ENCODE results near the gene CANT1. TPM values are rescaled to one million over a fixed set of nuclear protein-coding genes. Genes with fewer than 3 reads are reported as not detected.

The CANT1 gene
- total RNA-seq, 1 experiment from 2014 or later, result 33.0 TPM

DNA sequence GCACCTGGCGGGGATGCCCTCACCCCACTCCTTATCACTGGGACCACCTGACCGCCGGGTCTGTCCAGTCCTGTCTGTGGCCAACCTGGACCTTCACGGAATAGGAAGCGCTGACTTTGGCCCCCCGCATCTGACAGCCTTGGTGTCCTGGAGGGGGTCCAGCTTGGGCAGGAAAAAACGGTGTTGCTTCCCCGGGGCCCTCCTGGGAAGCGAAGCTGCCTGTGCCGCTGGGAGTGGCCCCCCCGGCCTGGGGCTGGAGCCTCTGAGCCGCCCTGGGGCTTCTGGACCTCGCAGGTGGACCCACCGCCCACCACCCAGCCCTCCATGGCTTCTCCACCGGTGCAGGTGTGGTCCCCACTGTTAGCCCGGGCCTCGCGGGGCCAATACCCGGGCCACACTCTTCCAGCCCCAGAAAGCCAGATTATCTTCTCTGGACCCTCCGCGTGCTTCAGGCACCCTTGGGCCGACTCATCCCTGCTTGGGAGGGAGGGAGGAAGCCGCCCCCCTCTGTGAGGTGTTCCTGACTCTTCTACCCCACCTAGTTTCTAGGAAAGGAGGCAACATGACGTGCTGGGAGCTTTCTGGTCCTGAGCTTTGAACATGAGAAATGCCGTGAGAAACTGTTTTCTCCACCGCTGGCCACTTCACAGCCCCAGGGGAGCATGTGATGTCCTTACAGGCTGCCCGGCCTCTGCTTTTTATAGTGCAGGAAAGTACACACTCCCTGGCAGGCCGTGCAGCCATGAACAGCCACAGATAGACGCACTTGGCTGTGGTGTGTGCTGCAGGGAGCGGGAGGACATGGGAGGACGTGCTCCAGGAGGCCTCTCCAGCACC is 15.6 kb upstream of the CANT1 start:
- no peaks in the 10 kb centered on the region; a peak in 1 of 7 replicates for H3K36me3 Mint-ChIP-seq (ENCODE audit: insufficient read depth in 1 of 3, low read depth in 3 of 3)
- H3K79me2 ChIP-seq (ENCODE audit: insufficient read depth, low read length), result no peaks in the 10 kb centered on the region
- DNase-seq, result no peak
- H4K91ac ChIP-seq (ENCODE audit: insufficient read length, low read depth, low read length), result no peak overlapping the region
- no peak overlapping the region for H2BK15ac ChIP-seq (ENCODE audit: low read depth, low read length)
- peaks cover 36% of the 10 kb centered on the region; the same call in 1 of the 2 replicates for H3K27me3 ChIP-seq (ENCODE audit: insufficient read depth, low read length)
- peaks cover 13% of the 10 kb centered on the region for H3K23me2 ChIP-seq (ENCODE audit: insufficient read length, low read depth, low read length, poor library complexity, severe bottlenecking)
- no peaks in the 10 kb centered on the region for H3K9me3 ChIP-seq (ENCODE audit: control insufficient read depth, low read depth, low read length)
- H2BK5ac ChIP-seq (ENCODE audit: insufficient read length, low read length), result no peak overlapping the region
- no peaks in the 10 kb centered on the region for H3K79me1 ChIP-seq (ENCODE audit: insufficient read depth, low read depth, low read length, poor library complexity, severe bottlenecking)
- peak overlapping the region; percentile 89 for H3K4me2 ChIP-seq (ENCODE audit: insufficient read depth, insufficient read length, low read length)
- no peak overlapping the region for H2BK12ac ChIP-seq (ENCODE audit: insufficient read length, low read depth, low read length)
- no peak overlapping the region for H2BK120ac ChIP-seq (ENCODE audit: low read depth, low read length, poor library complexity, severe bottlenecking)
- peaks cover 100% of the 10 kb centered on the region for H3K27me3 Mint-ChIP-seq (ENCODE audit: low read depth)
- no peaks in the 10 kb centered on the region for H3K4me1 ChIP-seq (ENCODE audit: insufficient read depth, low read length)
- WGBS (ENCODE audit: extremely low coverage, insufficient read length, low lambda C conversion rate), result no CpG with 5 or more reads among the region's 31 CpGs
- H3K23ac ChIP-seq (ENCODE audit: insufficient read length, low read depth, low read length), result no peak overlapping the region
- H3K4me3 Mint-ChIP-seq, result peak overlapping the region; percentile 76 to 85
- no peak overlapping the region for H3K18ac ChIP-seq (ENCODE audit: insufficient read length, low read depth, low read length)
- H2AFZ ChIP-seq (ENCODE audit: low read length), result no peak overlapping the region
- no peak overlapping the region for H3K9ac ChIP-seq (ENCODE audit: extremely low read depth, insufficient read length, low read length)
- H4K8ac ChIP-seq (replicated peaks; ENCODE audit: insufficient read length, low read depth, low read length), result no peak overlapping the region
- no peak overlapping the region for H3K27ac ChIP-seq (ENCODE audit: insufficient read length, low read depth, low read length)
- no peak overlapping the region for H3K27ac Mint-ChIP-seq
- peaks cover 10 to 24% of the 10 kb centered on the region in 2 experiments for H3K4me1 Mint-ChIP-seq
- H3K14ac ChIP-seq (ENCODE audit: insufficient read depth, low read length), result no peak overlapping the region
- no peaks in the 10 kb centered on the region for H3K9me3 Mint-ChIP-seq
- no peak overlapping the region for H3K56ac ChIP-seq (ENCODE audit: insufficient read length, low read depth, low read length)
- no peak overlapping the region for H4K5ac ChIP-seq (ENCODE audit: insufficient read length, low read depth, low read length)
- H2BK20ac ChIP-seq (ENCODE audit: low read depth, low read length, poor library complexity, severe bottlenecking), result no peak overlapping the region
- TF ChIP-seq, protein P1, sequence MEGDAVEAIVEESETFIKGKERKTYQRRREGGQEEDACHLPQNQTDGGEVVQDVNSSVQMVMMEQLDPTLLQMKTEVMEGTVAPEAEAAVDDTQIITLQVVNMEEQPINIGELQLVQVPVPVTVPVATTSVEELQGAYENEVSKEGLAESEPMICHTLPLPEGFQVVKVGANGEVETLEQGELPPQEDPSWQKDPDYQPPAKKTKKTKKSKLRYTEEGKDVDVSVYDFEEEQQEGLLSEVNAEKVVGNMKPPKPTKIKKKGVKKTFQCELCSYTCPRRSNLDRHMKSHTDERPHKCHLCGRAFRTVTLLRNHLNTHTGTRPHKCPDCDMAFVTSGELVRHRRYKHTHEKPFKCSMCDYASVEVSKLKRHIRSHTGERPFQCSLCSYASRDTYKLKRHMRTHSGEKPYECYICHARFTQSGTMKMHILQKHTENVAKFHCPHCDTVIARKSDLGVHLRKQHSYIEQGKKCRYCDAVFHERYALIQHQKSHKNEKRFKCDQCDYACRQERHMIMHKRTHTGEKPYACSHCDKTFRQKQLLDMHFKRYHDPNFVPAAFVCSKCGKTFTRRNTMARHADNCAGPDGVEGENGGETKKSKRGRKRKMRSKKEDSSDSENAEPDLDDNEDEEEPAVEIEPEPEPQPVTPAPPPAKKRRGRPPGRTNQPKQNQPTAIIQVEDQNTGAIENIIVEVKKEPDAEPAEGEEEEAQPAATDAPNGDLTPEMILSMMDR (conservative IDR thresholded peaks at IDR 0.05), result no peak
- no peak overlapping the region for H2AK5ac ChIP-seq (ENCODE audit: insufficient read length, low read length)
- no peaks in the 10 kb centered on the region for H4K20me1 ChIP-seq (ENCODE audit: control insufficient read depth, insufficient read depth, insufficient read length)
- H3T11ph ChIP-seq (ENCODE audit: low read length), result no peak overlapping the region
- H3K4ac ChIP-seq (ENCODE audit: low read depth, low read length), result no peak overlapping the region
